Caco-2 (cell line): ENCODE data around the gene SH3TC1. TPM values are rescaled to one million over a fixed set of nuclear protein-coding genes. Genes with fewer than 3 reads are reported as not detected.

Experiments used
- BruUV-seq: library from RNA; stranded (reverse); fragments of 400-500 nt; replicated peaks from 2 replicates; lab custom pipeline; 2021; lab: Mats Ljungman, UMichigan
- CTCF ChIA-PET: fragments of 300-600 bp; sonication (Branson Sonifier 250); formaldehyde crosslinking; loops from one replicate; lab custom pipeline; 2022; ENCODE audit warnings: antibody characterized with exemption; lab: Charles Lee
- POLR2A ChIA-PET: fragments of 300-600 bp; sonication (Branson Sonifier 250); formaldehyde crosslinking; loops from one replicate; lab custom pipeline; 2022; ENCODE audit warnings: antibody characterized with exemption; lab: Charles Lee
- DNase-seq, 2 experiments: peaks; one replicate each; pipeline versions ENCODE4 v3.0.0 to v3.0.0-alpha.2; 2020 to 2022
- H3K27me3 ChIP-seq: replicated peaks from 2 replicates; pipeline ENCODE4 v1.6.0; 2011; ENCODE audit warnings: low read length; ENCODE audit not compliant: control insufficient read depth, insufficient read depth
- H3K36me3 ChIP-seq: 2 replicates; pipeline ENCODE4 v1.5.1; 2011; ENCODE audit warnings: low read length; ENCODE audit not compliant: control insufficient read depth, insufficient read depth
- H3K4me1 ChIP-seq: fragments of 250-450 bp; sonication (Bioruptor Pico); 2 replicates; pipeline ENCODE4 v1.5.1; 2020; ENCODE audit warnings: mild to moderate bottlenecking
- H3K4me3 ChIP-seq: 2 replicates; pipeline ENCODE4 v1.5.1; 2011; ENCODE audit warnings: low read depth, mild to moderate bottlenecking, control low read depth, low read length
- H3K9me3 ChIP-seq: fragments of 250-450 bp; sonication (Bioruptor Pico); 2 replicates; pipeline ENCODE4 v1.5.1; 2020; ENCODE audit warnings: mild to moderate bottlenecking, moderate library complexity
- H3K27ac Mint-ChIP-seq: one replicate; pipeline ENCODE4 v1.8.0; 2022; ENCODE audit warnings: mixed read lengths; ENCODE audit not compliant: unreplicated experiment
- H3K27me3 Mint-ChIP-seq: one replicate; pipeline ENCODE4 v1.8.0; 2022; ENCODE audit warnings: mixed read lengths; ENCODE audit not compliant: insufficient read depth, unreplicated experiment
- H3K36me3 Mint-ChIP-seq: one replicate; pipeline ENCODE4 v1.8.0; 2022; ENCODE audit warnings: mild to moderate bottlenecking, mixed read lengths; ENCODE audit not compliant: insufficient read depth, unreplicated experiment
- H3K4me1 Mint-ChIP-seq: one replicate; pipeline ENCODE4 v1.8.0; 2022; ENCODE audit warnings: low read depth, mixed read lengths; ENCODE audit not compliant: unreplicated experiment
- H3K4me3 Mint-ChIP-seq: one replicate; pipeline ENCODE4 v1.8.0; 2022; ENCODE audit warnings: mild to moderate bottlenecking, moderate library complexity, mixed read lengths; ENCODE audit not compliant: unreplicated experiment
- H3K9me3 Mint-ChIP-seq: one replicate; pipeline ENCODE4 v1.8.0; 2022; ENCODE audit warnings: mixed read lengths; ENCODE audit not compliant: unreplicated experiment
- intact Hi-C: fragments of 100-400 bp; cut with micrococcal nuclease; formaldehyde crosslinking; loops from one replicate; pipeline ENCODE4 v1.10.0; 2022; ENCODE audit not compliant: unreplicated experiment
- total RNA-seq: library from RNA; stranded (reverse); gene quantifications from 2 replicates; pipeline ENCODE4 v1.2.3, GENCODE V29; 2022
- TF ChIP-seq, protein P1 (sequence below), 2 experiments: fragments of 200-600 bp in 1 of 2; IDR thresholded peaks; 1 replicate in 1 of 2; 2 replicates in 1 of 2; pipeline versions ENCODE4 v1.5.1 to v1.8.0; 2011 to 2022; ENCODE audit warnings: antibody characterized with exemption in 1 of 2, control low read depth in 1 of 2, inconsistent platforms in 1 of 2, low read depth in 1 of 2, low read length in 1 of 2, mild to moderate bottlenecking in 1 of 2, moderate library complexity in 1 of 2; ENCODE audit not compliant: insufficient read depth in 1 of 2, severe bottlenecking in 1 of 2, unreplicated experiment in 1 of 2

The SH3TC1 gene
- total RNA-seq, 1 experiment from 2014 or later, result 18.6 TPM

DNA sequence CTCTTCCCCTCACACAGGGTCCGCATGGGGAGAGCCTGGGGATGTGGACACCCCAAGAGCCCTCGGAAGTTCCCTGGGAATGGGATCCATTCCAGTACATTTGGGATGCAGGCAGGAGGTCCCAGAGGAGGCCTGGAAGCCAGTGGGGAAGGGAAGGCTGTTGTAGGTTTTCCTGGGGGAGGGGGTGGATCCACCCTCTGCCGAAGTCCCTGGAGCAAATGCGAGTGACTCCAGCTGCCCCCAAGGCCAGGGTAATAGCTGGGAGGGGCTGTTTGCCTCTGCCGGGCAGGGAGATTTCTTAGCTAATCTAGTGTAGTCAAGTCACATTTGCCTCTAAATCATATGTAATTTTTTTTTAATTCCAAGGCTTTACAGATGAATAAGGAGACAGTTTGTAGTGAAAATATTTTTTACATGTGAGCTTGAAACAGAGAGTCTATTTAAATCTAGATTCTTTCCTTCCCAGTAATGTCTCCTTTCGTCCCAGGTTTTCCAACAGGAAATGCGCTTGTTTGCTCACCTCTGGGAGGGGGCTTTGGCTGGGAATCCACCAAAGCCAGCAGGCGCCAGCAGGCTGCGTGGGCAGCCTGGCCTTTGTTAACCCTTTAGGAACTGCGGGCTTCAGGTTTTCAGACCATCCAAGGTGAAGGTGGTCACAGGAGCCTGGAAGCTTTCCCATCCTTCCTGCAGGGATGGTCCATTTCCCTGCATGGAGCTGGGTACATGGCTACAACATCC is 26.8 kb downstream of the SH3TC1 start:
- CTCF ChIA-PET, result no interaction called here
- no TSS peak for BruUV-seq
- H3K9me3 ChIP-seq, result no peaks in the 10 kb centered on the region
- peaks cover 2% of the 10 kb centered on the region for H3K36me3 Mint-ChIP-seq
- no peak for DNase-seq
- 0 out of 2 replicates have a peak, but pooled peaks cover 5% of the 10 kb centered on the region for H3K4me1 ChIP-seq
- no peak overlapping the region for H3K4me3 Mint-ChIP-seq
- POLR2A ChIA-PET, result no interaction called here
- no peak overlapping the region for H3K27ac Mint-ChIP-seq
- no peaks in the 10 kb centered on the region for H3K27me3 ChIP-seq
- H3K27me3 Mint-ChIP-seq, result no peaks in the 10 kb centered on the region
- TF ChIP-seq, protein P1, sequence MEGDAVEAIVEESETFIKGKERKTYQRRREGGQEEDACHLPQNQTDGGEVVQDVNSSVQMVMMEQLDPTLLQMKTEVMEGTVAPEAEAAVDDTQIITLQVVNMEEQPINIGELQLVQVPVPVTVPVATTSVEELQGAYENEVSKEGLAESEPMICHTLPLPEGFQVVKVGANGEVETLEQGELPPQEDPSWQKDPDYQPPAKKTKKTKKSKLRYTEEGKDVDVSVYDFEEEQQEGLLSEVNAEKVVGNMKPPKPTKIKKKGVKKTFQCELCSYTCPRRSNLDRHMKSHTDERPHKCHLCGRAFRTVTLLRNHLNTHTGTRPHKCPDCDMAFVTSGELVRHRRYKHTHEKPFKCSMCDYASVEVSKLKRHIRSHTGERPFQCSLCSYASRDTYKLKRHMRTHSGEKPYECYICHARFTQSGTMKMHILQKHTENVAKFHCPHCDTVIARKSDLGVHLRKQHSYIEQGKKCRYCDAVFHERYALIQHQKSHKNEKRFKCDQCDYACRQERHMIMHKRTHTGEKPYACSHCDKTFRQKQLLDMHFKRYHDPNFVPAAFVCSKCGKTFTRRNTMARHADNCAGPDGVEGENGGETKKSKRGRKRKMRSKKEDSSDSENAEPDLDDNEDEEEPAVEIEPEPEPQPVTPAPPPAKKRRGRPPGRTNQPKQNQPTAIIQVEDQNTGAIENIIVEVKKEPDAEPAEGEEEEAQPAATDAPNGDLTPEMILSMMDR (IDR thresholded peaks at IDR 0.05; ENCODE audit: insufficient read depth in 1 of 2, low read depth in 1 of 2, low read length in 1 of 2, severe bottlenecking in 1 of 2, unreplicated experiment in 1 of 2), result no peak
- H3K36me3 ChIP-seq, result no peaks in the 10 kb centered on the region
- no peak overlapping the region for H3K4me3 ChIP-seq
- H3K9me3 Mint-ChIP-seq, result no peaks in the 10 kb centered on the region
- H3K4me1 Mint-ChIP-seq, result no peaks in the 10 kb centered on the region
- intact Hi-C loops, result no loop called here

DNA sequence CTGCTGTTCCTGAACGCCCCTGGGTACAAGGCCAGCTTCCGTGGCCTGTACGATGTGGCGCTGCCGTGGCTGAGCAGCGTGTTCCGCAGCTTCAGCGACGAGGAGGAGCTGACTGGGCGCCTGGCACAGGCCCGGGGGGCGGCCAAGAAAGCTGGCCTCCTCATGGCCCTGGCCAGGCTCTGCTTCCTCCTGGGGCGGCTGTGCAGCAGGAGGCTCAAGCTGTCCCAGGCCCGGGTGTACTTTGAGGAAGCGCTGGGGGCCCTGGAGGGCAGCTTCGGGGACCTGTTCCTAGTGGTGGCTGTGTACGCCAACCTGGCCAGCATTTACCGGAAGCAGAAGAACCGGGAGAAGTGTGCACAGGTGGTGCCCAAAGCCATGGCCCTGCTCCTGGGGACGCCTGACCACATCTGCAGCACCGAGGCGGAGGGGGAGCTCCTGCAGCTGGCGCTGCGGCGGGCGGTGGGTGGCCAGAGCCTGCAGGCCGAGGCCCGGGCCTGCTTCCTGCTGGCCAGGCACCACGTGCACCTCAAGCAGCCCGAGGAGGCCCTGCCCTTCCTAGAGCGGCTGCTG is 28.2 kb downstream of the SH3TC1 start:
- Mint-ChIP-seq H3K27ac (no peak overlapping the region), H3K4me1 (no peaks in the 10 kb centered on the region), H3K4me3 (no peak overlapping the region), H3K27me3 (no peaks in the 10 kb centered on the region), H3K9me3 (no peaks in the 10 kb centered on the region), H3K36me3 (no peaks in the 10 kb centered on the region)
- no peak for DNase-seq
- Histone ChIP-seq H3K9me3 (no peaks in the 10 kb centered on the region), H3K4me3 (no peak overlapping the region), H3K4me1 (0 out of 2 replicates have a peak, but pooled peaks cover 5% of the 10 kb centered on the region), H3K27me3 (no peaks in the 10 kb centered on the region), H3K36me3 (no peaks in the 10 kb centered on the region)
- POLR2A ChIA-PET, result no interaction called here
- CTCF ChIA-PET, result interaction anchor here (3.0 kb wide), 1 partner anchor 50 kb away, joined by 6 read pairs; no protein-coding TSS in a partner anchor
- no TSS peak for BruUV-seq
- intact Hi-C loops, result no loop called here
- TF ChIP-seq, protein P1 (IDR thresholded peaks at IDR 0.05; ENCODE audit: insufficient read depth in 1 of 2, low read depth in 1 of 2, low read length in 1 of 2, severe bottlenecking in 1 of 2, unreplicated experiment in 1 of 2), result no peak

DNA sequence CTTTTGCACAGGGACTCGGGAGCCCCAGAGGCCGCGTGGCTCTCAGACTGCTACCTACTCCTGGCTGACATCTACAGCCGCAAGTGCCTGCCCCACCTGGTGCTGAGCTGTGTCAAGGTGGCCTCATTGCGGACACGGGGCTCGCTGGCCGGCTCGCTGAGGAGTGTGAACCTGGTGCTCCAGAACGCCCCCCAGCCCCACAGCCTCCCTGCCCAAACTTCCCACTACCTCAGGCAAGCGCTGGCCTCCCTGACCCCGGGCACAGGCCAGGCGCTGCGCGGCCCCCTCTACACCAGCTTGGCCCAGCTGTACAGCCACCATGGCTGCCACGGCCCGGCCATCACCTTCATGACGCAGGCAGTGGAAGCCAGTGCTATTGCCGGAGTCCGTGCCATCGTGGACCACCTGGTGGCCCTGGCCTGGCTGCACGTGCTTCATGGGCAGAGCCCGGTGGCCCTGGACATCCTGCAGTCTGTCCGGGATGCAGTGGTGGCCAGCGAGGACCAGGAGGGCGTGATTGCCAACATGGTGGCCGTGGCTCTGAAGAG is 28.8 kb downstream of the SH3TC1 start:
- ChIA-PET POLR2A (no interaction called here), CTCF (interaction anchor here (3.0 kb wide), 1 partner anchor 51 kb away, joined by 6 read pairs; no protein-coding TSS in a partner anchor)
- TF ChIP-seq, protein P1 (IDR thresholded peaks at IDR 0.05; ENCODE audit: insufficient read depth in 1 of 2, low read depth in 1 of 2, low read length in 1 of 2, severe bottlenecking in 1 of 2, unreplicated experiment in 1 of 2), result no peak
- Histone ChIP-seq H3K4me1 (0 out of 2 replicates have a peak, but pooled peaks cover 5% of the 10 kb centered on the region), H3K36me3 (no peaks in the 10 kb centered on the region), H3K27me3 (no peaks in the 10 kb centered on the region), H3K9me3 (no peaks in the 10 kb centered on the region), H3K4me3 (no peak overlapping the region)
- no TSS peak for BruUV-seq
- no peak overlapping the region for H3K4me3 Mint-ChIP-seq
- no peaks in the 10 kb centered on the region for H3K27me3 Mint-ChIP-seq
- intact Hi-C loops, result no loop called here
- no peak for DNase-seq
- no peaks in the 10 kb centered on the region for H3K4me1 Mint-ChIP-seq
- no peaks in the 10 kb centered on the region for H3K9me3 Mint-ChIP-seq
- no peaks in the 10 kb centered on the region for H3K36me3 Mint-ChIP-seq
- H3K27ac Mint-ChIP-seq, result no peak overlapping the region
